ENCODE results near the gene SYNGR3.

DNA sequence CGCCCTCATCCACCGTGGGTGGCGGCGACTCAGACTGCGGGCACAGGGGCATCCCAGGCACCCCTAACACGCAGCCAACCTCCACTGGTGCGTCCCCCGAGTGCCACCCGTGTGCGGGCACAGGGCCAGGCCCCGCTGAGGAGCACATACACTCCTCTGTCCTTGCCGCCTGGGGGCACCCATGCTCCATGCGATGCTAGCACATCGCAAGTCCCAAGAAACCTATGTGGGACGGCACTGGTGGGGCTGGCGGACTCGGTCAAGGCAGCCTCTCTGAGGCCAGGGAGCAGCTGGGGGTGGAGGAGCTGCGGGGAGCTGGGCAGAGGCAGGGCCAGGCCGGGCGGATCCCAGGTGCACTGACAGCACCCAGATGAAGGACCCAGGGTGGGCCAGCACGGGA is 15.9 kb downstream of the SYNGR3 start:
- TF ChIP-seq, protein P1, sequence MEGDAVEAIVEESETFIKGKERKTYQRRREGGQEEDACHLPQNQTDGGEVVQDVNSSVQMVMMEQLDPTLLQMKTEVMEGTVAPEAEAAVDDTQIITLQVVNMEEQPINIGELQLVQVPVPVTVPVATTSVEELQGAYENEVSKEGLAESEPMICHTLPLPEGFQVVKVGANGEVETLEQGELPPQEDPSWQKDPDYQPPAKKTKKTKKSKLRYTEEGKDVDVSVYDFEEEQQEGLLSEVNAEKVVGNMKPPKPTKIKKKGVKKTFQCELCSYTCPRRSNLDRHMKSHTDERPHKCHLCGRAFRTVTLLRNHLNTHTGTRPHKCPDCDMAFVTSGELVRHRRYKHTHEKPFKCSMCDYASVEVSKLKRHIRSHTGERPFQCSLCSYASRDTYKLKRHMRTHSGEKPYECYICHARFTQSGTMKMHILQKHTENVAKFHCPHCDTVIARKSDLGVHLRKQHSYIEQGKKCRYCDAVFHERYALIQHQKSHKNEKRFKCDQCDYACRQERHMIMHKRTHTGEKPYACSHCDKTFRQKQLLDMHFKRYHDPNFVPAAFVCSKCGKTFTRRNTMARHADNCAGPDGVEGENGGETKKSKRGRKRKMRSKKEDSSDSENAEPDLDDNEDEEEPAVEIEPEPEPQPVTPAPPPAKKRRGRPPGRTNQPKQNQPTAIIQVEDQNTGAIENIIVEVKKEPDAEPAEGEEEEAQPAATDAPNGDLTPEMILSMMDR (optimal IDR thresholded peaks at IDR 0.05 in 1 of 3, IDR thresholded peaks at IDR 0.05 in 1 of 3, conservative IDR thresholded peaks at IDR 0.05 in 1 of 3; ENCODE audit: extremely low read depth in 1 of 3, insufficient read depth in 2 of 3, low read length in 3 of 3) = no peak
- no peak for TF ChIP-seq EZH2 (IDR thresholded peaks at IDR 0.05; ENCODE audit: low read length)
